NB4 (cell line): ENCODE measurements around the gene UVRAG.

Experiments
- CTCF ChIP-seq: IDR thresholded peaks from one replicate; pipeline ENCODE4 v1.5.1; 2012; ENCODE audit warnings: low read depth, low read length
- MAX ChIP-seq: IDR thresholded peaks from 2 replicates; pipeline ENCODE4 v1.6.1; 2011; ENCODE audit warnings: low read depth, low read length
- MYC ChIP-seq: IDR thresholded peaks from 2 replicates; pipeline ENCODE4 v1.6.1; 2011; ENCODE audit warnings: low read depth, low read length
- POLR2A ChIP-seq: IDR thresholded peaks from 2 replicates; pipeline ENCODE4 v1.6.1; 2011; ENCODE audit warnings: mild to moderate bottlenecking; ENCODE audit not compliant: insufficient read length; ENCODE audit errors: extremely low read depth

- TF ChIP-seq POLR2A (no peak), CTCF (no peak), MAX (no peak), MYC (no peak)
Measured at GRCh38 chr11:75969626-75970308, 154.8 kb downstream of the UVRAG start.
